IMR-90 (cell line): ENCODE results near the gene DOCK10. TPM values are rescaled to one million over a fixed set of nuclear protein-coding genes. Genes with fewer than 3 reads are reported as not detected.

ENCODE experiments used
- ATAC-seq: fragments of 200-7000 bp; cut with Tn5 transposase; 2 replicates; pipeline ENCODE4 v1.9.1; 2020; ENCODE audit warnings: low read depth, mild to moderate bottlenecking, moderate library complexity
- BruUV-seq: library from RNA; stranded (reverse); fragments of 400-500 nt; replicated peaks from 2 replicates; lab custom pipeline; 2021; lab: Mats Ljungman, UMichigan
- CTCF ChIA-PET: fragments of 300-600 bp; formaldehyde crosslinking; extraction: SDS; loops from one replicate; lab custom pipeline; 2021; ENCODE audit warnings: antibody characterized with exemption; lab: Yijun Ruan, JAX
- POLR2A ChIA-PET: fragments of 300-600 bp; sonication (Branson Sonifier 250); formaldehyde crosslinking; loops from one replicate; lab custom pipeline; 2022; ENCODE audit warnings: antibody characterized with exemption; ENCODE audit not compliant: unreplicated experiment; lab: Charles Lee
- DNase-seq: peaks from one replicate; pipeline ENCODE4 v3.0.0; 2013
- H2AFZ ChIP-seq: replicated peaks from 2 replicates; pipeline ENCODE3; 2013; ENCODE audit warnings: low read length, mild to moderate bottlenecking; ENCODE audit not compliant: poor library complexity
- H2AK5ac ChIP-seq: 2 replicates; pipeline ENCODE4 v1.6.1; 2013; ENCODE audit warnings: low read depth, low read length, inconsistent platforms
- H2AK9ac ChIP-seq: replicated peaks from 2 replicates; pipeline ENCODE3; 2013; ENCODE audit warnings: mild to moderate bottlenecking, low read depth, low read length, moderate library complexity; ENCODE audit not compliant: poor library complexity
- H2BK120ac ChIP-seq: 2 replicates; pipeline ENCODE4 v1.6.1; 2013; ENCODE audit warnings: low read depth, low read length, inconsistent platforms
- H2BK15ac ChIP-seq: 3 replicates; pipeline ENCODE4 v1.6.1; 2013; ENCODE audit warnings: low read depth, low read length, inconsistent platforms
- H2BK20ac ChIP-seq: 2 replicates; pipeline ENCODE4 v1.6.1; 2013; ENCODE audit warnings: low read depth, mild to moderate bottlenecking, inconsistent platforms, low read length, moderate library complexity
- H2BK5ac ChIP-seq: 2 replicates; pipeline ENCODE4 v1.6.1; 2013; ENCODE audit warnings: mild to moderate bottlenecking, low read depth, low read length, inconsistent platforms; ENCODE audit not compliant: poor library complexity, severe bottlenecking
- H3K14ac ChIP-seq: replicated peaks from 2 replicates; pipeline ENCODE4 v1.6.1; 2013; ENCODE audit warnings: low read depth, low read length, inconsistent platforms
- H3K18ac ChIP-seq: 2 replicates; pipeline ENCODE4 v1.6.1; 2013; ENCODE audit warnings: low read depth, low read length, control low read depth
- H3K23ac ChIP-seq: 2 replicates; pipeline ENCODE4 v1.6.1; 2013; ENCODE audit warnings: low read depth, low read length, inconsistent platforms
- H3K27ac ChIP-seq: 2 replicates; pipeline ENCODE4 v1.5.1; 2013; ENCODE audit warnings: mild to moderate bottlenecking, control low read depth, low read length; ENCODE audit not compliant: insufficient read depth
- H3K27me3 ChIP-seq: 2 replicates; pipeline ENCODE4 v1.6.1; 2013; ENCODE audit warnings: low read length; ENCODE audit not compliant: control insufficient read depth, insufficient read depth
- H3K36me3 ChIP-seq: 2 replicates; pipeline ENCODE4 v1.6.1; 2013; ENCODE audit warnings: low read length, mixed read lengths; ENCODE audit not compliant: control insufficient read depth, insufficient read depth
- H3K4ac ChIP-seq: 2 replicates; pipeline ENCODE4 v1.6.1; 2013; ENCODE audit warnings: low read depth, low read length, inconsistent platforms
- H3K4me1 ChIP-seq: 2 replicates; pipeline ENCODE4 v1.6.1; 2013; ENCODE audit warnings: low read length, mixed read lengths; ENCODE audit not compliant: control insufficient read depth, insufficient read depth
- H3K4me2 ChIP-seq: 2 replicates; pipeline ENCODE4 v1.6.1; 2013; ENCODE audit warnings: low read depth, mild to moderate bottlenecking, control low read depth, low read length, moderate library complexity
- H3K4me3 ChIP-seq: 2 replicates; pipeline ENCODE4 v1.5.1; 2013; ENCODE audit warnings: low read depth, mild to moderate bottlenecking, control low read depth, low read length, moderate library complexity; ENCODE audit not compliant: insufficient read depth
- H3K56ac ChIP-seq: 2 replicates; pipeline ENCODE4 v1.6.1; 2013; ENCODE audit warnings: low read length, inconsistent platforms; ENCODE audit not compliant: insufficient read depth; ENCODE audit errors: extremely low read depth
- H3K79me1 ChIP-seq, 2 experiments: 2 replicates each; pipeline ENCODE4 v1.6.1; 2013; ENCODE audit warnings: low read length in 2 of 2, inconsistent platforms in 1 of 2, low read depth in 1 of 2
- H3K9ac ChIP-seq: 2 replicates; pipeline ENCODE4 v1.6.1; 2013; ENCODE audit warnings: low read depth, low read length, control low read depth
- H3K9me1 ChIP-seq: 2 replicates; pipeline ENCODE4 v1.6.1; 2013; ENCODE audit warnings: low read length, inconsistent platforms; ENCODE audit not compliant: insufficient read depth
- H3K9me3 ChIP-seq: 2 replicates; pipeline ENCODE4 v1.6.1; 2013; ENCODE audit warnings: low read length; ENCODE audit not compliant: control insufficient read depth, insufficient read depth
- H4K20me1 ChIP-seq: 2 replicates; pipeline ENCODE4 v1.6.1; 2013; ENCODE audit warnings: low read length, inconsistent platforms; ENCODE audit not compliant: insufficient read depth
- H4K5ac ChIP-seq: 2 replicates; pipeline ENCODE4 v1.6.1; 2013; ENCODE audit warnings: mild to moderate bottlenecking, low read depth, low read length, control low read depth
- H4K8ac ChIP-seq, 2 experiments: 2 replicates each; pipeline ENCODE4 v1.6.1; 2013; ENCODE audit warnings: low read depth in 2 of 2, low read length in 2 of 2, control low read depth in 1 of 2, inconsistent platforms in 1 of 2
- H4K91ac ChIP-seq: 2 replicates; pipeline ENCODE4 v1.6.1; 2013; ENCODE audit warnings: low read depth, low read length, inconsistent platforms; ENCODE audit not compliant: insufficient read depth
- BHLHE40 ChIP-seq: fragments of 150-350 bp; IDR thresholded peaks from 2 replicates; pipeline ENCODE4 v1.6.1; 2016; ENCODE audit warnings: mild to moderate bottlenecking, low read depth, low read length
- CEBPB ChIP-seq: IDR thresholded peaks from 2 replicates; pipeline ENCODE4 v1.6.1; 2012; ENCODE audit warnings: low read depth, low read length, improper control_type of control experiment
- CHD1 ChIP-seq: IDR thresholded peaks from 2 replicates; pipeline ENCODE4 v1.6.1; 2012; ENCODE audit warnings: low read depth, low read length, improper control_type of control experiment
- FOS ChIP-seq: fragments of 150-350 bp; IDR thresholded peaks from 2 replicates; pipeline ENCODE4 v1.6.1; 2016; ENCODE audit warnings: low read depth, low read length
- MAFK ChIP-seq: IDR thresholded peaks from 2 replicates; pipeline ENCODE4 v1.6.1; 2012; ENCODE audit warnings: low read depth, low read length, improper control_type of control experiment
- MAZ ChIP-seq: IDR thresholded peaks from 2 replicates; pipeline ENCODE4 v1.6.1; 2012; ENCODE audit warnings: low read depth, mild to moderate bottlenecking, low read length, improper control_type of control experiment, moderate library complexity, borderline replicate concordance
- MXI1 ChIP-seq: IDR thresholded peaks from 2 replicates; pipeline ENCODE4 v1.6.1; 2012; ENCODE audit warnings: low read depth, mild to moderate bottlenecking, low read length, moderate library complexity, borderline replicate concordance
- NFE2L2 ChIP-seq: fragments of 150-350 bp; IDR thresholded peaks from 2 replicates; pipeline ENCODE4 v1.6.1; 2016; ENCODE audit warnings: low read depth, mild to moderate bottlenecking, low read length
- POLR2A ChIP-seq: IDR thresholded peaks from 2 replicates; pipeline ENCODE4 v1.6.1; 2012; ENCODE audit warnings: mild to moderate bottlenecking, low read depth, low read length
- RCOR1 ChIP-seq: IDR thresholded peaks from 2 replicates; pipeline ENCODE4 v1.6.1; 2012; ENCODE audit warnings: mild to moderate bottlenecking, low read length, improper control_type of control experiment; ENCODE audit not compliant: insufficient replicate concordance
- RFX5 ChIP-seq: IDR thresholded peaks from 2 replicates; pipeline ENCODE4 v1.8.0; 2012; ENCODE audit warnings: low read depth, mild to moderate bottlenecking, low read length, moderate library complexity
- WGBS, 2 experiments: methylation state at CpG; one replicate each; pipeline versions ENCODE4 v1.1.5 to v1.1.7; 2013; ENCODE audit warnings: missing lambda C conversion rate in 2 of 2; ENCODE audit not compliant: insufficient read length in 1 of 2; ENCODE audit errors: extremely low coverage in 2 of 2; 5-methylcytosine and 5-hydroxymethylcytosine counted together
- dilution Hi-C: fragments of 300-500 bp; cut with HindIII; formaldehyde crosslinking; loops from one replicate; pipeline ENCODE4 v1.14.3; 2018; ENCODE audit warnings: low sequenced_read_pairs; ENCODE audit not compliant: unreplicated experiment
- in situ Hi-C: fragments of 300-500 bp; cut with MboI; formaldehyde crosslinking; loops from 3 replicates; pipeline ENCODE4 v1.14.3; 2019; ENCODE audit warnings: low sequenced_read_pairs, inconsistent platforms, mixed read lengths
- intact Hi-C: fragments of 100-400 bp; cut with micrococcal nuclease; formaldehyde crosslinking; loops from 2 replicates; pipeline ENCODE4 v1.10.0; 2022
- polyA plus RNA-seq, 3 experiments: library from polyadenylated mRNA; depleted of rRNA; stranded (reverse); fragments of >200 nt; gene quantifications; 2 replicates each; pipeline ENCODE4 v1.2.3, GENCODE V29; 2012; ENCODE audit warnings: low replicate concordance in 1 of 3
- total RNA-seq: library from RNA; depleted of rRNA; stranded (reverse); fragments of >200 nt; gene quantifications from 2 replicates; pipeline ENCODE4 v1.2.3, GENCODE V29; 2012
- TF ChIP-seq, protein P1 (sequence below): conservative IDR thresholded peaks from 2 replicates; pipeline ENCODE4 v1.5.1; 2012; ENCODE audit warnings: mild to moderate bottlenecking, low read depth, low read length, improper control_type of control experiment
- TF ChIP-seq, protein P2 (sequence below): fragments of 150-350 bp; IDR thresholded peaks from 2 replicates; pipeline ENCODE4 v1.6.1; 2017; ENCODE audit warnings: mild to moderate bottlenecking, antibody characterized with exemption, low read length, low read depth
- TF ChIP-seq, protein P3 (sequence below): fragments of 150-350 bp; IDR thresholded peaks from 2 replicates; pipeline ENCODE4 v1.6.1; 2016; ENCODE audit warnings: low read depth, mild to moderate bottlenecking, low read length, moderate library complexity, borderline replicate concordance

DOCK10 gene
- total and polyA plus RNA-seq, 2 of the 4 experiments (the other 2 are of a cell fraction) = 58.6 to 75.3 TPM

DNA sequence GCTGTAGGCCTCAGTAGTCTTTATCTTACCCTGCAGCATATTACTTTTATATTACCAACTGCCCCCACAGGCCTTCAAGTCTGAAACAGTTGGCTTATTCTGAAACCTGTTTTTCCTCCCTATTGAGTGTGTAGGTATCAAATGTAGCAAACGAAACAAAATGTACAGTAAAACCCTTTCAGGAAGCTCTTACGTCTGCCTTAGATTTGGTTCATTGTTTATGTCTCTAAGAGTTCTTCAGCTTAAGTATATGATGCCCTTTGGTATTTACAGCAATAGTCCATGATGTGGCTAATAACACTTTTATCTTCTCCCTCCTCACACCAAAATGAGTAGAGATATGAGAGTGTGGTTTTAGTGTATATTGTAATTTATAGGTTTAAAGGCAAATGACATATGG is 108.8 kb downstream of the DOCK10 start:
- Histone ChIP-seq H4K8ac (no peak overlapping the region), H2AK9ac (no peak overlapping the region), H4K5ac (no peak overlapping the region), H3K56ac (no peak overlapping the region), H3K27ac (no peak overlapping the region), H3K4me3 (no peak overlapping the region), H2BK20ac (no peak overlapping the region), H3K9ac (no peak overlapping the region), H3K18ac (no peak overlapping the region), H3K23ac (no peak overlapping the region), H4K20me1 (no peaks in the 10 kb centered on the region), H3K79me1 (peaks cover 19 to 31% of the 10 kb centered on the region in 2 experiments), H3K27me3 (no peaks in the 10 kb centered on the region), H3K4ac (no peak overlapping the region), H2BK5ac (no peak overlapping the region), H2BK120ac (no peak overlapping the region), H3K9me1 (no peaks in the 10 kb centered on the region), H3K36me3 (peaks cover 4% of the 10 kb centered on the region), H2AK5ac (no peak overlapping the region), H3K14ac (no peak overlapping the region), H2AFZ (no peak overlapping the region), H3K9me3 (no peaks in the 10 kb centered on the region), H2BK15ac (no peak overlapping the region), H4K91ac (no peak overlapping the region), H3K4me1 (0 out of 2 replicates have a peak, but pooled peaks cover 3% of the 10 kb centered on the region), H3K4me2 (no peak overlapping the region)
- POLR2A ChIA-PET = no interaction called here
- dilution Hi-C loops = no loop called here
- BruUV-seq = no TSS peak
- DNase-seq (no peak), ATAC-seq (no peak)
- no CpG with 5 or more reads among the region's 2 CpGs for WGBS, 2 experiments
- in situ Hi-C loops = no loop called here
- CTCF ChIA-PET = no interaction called here
- intact Hi-C loops = no loop called here
- TF ChIP-seq NFE2L2 (no peak), POLR2A (no peak), RFX5 (no peak), CEBPB (no peak), CHD1 (no peak), MAZ (no peak), MAFK (no peak), FOS (no peak), RCOR1 (no peak), MXI1 (no peak), BHLHE40 (no peak)
- TF ChIP-seq, protein P1, sequence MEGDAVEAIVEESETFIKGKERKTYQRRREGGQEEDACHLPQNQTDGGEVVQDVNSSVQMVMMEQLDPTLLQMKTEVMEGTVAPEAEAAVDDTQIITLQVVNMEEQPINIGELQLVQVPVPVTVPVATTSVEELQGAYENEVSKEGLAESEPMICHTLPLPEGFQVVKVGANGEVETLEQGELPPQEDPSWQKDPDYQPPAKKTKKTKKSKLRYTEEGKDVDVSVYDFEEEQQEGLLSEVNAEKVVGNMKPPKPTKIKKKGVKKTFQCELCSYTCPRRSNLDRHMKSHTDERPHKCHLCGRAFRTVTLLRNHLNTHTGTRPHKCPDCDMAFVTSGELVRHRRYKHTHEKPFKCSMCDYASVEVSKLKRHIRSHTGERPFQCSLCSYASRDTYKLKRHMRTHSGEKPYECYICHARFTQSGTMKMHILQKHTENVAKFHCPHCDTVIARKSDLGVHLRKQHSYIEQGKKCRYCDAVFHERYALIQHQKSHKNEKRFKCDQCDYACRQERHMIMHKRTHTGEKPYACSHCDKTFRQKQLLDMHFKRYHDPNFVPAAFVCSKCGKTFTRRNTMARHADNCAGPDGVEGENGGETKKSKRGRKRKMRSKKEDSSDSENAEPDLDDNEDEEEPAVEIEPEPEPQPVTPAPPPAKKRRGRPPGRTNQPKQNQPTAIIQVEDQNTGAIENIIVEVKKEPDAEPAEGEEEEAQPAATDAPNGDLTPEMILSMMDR = no peak
- TF ChIP-seq, protein P2, sequence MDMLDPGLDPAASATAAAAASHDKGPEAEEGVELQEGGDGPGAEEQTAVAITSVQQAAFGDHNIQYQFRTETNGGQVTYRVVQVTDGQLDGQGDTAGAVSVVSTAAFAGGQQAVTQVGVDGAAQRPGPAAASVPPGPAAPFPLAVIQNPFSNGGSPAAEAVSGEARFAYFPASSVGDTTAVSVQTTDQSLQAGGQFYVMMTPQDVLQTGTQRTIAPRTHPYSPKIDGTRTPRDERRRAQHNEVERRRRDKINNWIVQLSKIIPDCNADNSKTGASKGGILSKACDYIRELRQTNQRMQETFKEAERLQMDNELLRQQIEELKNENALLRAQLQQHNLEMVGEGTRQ = no peak
- TF ChIP-seq, protein P3, sequence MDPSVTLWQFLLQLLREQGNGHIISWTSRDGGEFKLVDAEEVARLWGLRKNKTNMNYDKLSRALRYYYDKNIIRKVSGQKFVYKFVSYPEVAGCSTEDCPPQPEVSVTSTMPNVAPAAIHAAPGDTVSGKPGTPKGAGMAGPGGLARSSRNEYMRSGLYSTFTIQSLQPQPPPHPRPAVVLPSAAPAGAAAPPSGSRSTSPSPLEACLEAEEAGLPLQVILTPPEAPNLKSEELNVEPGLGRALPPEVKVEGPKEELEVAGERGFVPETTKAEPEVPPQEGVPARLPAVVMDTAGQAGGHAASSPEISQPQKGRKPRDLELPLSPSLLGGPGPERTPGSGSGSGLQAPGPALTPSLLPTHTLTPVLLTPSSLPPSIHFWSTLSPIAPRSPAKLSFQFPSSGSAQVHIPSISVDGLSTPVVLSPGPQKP = no peak
